ENCODE data around the gene MYO1E. TPM values are rescaled to one million over a fixed set of nuclear protein-coding genes. Genes with fewer than 3 reads are reported as not detected.
A peak's percentile ranks its signal among the peaks of the same experiment; 100 is the strongest.

The MYO1E gene
- total RNA-seq, 2 donors from 2014 or later, result 252 to 329 TPM

DNA sequence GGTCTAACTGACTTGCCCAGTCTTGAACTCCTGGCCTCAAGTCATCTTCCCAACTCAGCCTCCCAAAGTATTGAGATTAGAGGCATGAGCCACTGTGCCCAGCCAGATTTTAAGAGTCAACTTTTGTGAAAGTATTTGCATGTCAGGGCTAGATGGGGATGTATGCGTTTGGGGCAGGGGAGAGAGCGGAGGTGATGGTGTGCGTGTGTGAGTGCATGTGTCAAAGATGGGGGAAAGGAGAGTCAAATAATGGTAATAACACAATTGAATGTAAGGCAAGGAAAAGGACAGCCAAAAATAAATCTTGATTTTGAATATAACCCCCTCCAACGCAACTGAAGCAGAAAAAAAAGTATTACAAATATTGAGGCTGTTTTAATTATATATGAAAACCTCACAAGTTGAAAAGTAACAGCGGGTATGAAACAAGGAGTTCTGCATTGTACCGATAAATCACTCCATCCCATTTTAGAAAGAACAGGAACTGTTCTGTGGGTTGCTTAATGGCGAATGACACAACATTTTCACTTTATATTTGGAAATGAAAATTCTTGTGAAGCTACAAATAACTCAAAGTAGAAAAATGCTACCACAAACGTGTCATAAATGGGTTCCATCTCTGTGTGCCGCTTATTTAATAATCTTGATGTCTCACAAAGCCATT, 195.9 kb downstream of the MYO1E start:
- Histone ChIP-seq H3K9ac (ENCODE audit: low read depth in 2 of 2, low read length in 2 of 2) (no peak overlapping the region), H3K9me3 (no peaks in the 10 kb centered on the region), H3K36me3 (peaks cover 4% of the 10 kb centered on the region), H3K4me1 (no peaks in the 10 kb centered on the region), H3K27me3 (no peaks in the 10 kb centered on the region), H3K4me3 (no peak overlapping the region), H3K27ac (no peak overlapping the region)
- DNase-seq, result no peak
- intact Hi-C loops (cut with DNase I), result no loop called here
- TF ChIP-seq, protein P1, sequence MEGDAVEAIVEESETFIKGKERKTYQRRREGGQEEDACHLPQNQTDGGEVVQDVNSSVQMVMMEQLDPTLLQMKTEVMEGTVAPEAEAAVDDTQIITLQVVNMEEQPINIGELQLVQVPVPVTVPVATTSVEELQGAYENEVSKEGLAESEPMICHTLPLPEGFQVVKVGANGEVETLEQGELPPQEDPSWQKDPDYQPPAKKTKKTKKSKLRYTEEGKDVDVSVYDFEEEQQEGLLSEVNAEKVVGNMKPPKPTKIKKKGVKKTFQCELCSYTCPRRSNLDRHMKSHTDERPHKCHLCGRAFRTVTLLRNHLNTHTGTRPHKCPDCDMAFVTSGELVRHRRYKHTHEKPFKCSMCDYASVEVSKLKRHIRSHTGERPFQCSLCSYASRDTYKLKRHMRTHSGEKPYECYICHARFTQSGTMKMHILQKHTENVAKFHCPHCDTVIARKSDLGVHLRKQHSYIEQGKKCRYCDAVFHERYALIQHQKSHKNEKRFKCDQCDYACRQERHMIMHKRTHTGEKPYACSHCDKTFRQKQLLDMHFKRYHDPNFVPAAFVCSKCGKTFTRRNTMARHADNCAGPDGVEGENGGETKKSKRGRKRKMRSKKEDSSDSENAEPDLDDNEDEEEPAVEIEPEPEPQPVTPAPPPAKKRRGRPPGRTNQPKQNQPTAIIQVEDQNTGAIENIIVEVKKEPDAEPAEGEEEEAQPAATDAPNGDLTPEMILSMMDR (IDR thresholded peaks at IDR 0.05), result no peak

DNA sequence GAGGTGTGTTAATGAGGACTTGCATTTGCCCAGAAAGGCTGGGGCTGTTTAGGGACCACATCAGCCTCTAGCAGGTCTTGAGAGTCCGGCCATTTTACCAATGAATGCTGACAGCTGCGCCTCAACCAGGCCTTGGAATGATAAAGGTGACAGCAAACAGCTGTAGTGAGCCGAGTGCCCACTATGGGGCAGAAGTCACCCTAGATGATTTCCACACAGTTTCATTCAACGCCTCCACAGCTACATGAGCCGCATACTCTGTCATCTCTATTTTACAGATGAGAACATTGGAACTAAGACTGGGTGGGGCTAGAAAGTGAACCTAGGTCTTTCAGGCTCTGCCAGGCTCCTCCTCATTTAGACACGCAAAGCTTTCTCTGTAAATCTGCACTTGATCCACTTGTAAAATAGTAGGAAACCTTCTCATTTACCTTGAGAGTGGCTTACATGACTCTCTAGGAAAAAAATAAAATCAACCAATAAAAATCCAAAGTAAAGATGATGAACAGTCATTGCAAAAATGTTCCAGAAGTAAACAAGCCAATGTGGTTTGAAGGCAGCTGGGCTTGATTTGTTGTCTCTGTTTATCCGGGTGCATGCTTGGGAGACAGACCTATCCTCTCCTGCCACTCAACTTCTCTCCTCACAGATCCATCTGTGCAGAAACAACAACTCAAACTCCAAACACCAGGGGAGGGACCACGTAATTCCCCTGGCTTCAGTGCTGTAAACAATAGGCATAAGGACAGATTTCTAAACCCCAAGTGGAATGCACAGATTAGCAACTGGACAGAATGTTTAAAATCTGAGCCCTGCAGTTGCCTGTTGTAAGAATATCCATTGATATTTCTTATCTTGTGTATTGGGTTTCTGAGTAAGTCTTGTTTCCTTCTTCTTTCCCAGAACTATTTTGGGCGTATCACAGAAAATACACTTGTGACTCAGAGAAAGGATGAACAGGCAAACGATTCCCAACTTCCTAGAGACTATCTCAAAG, 197.5 kb downstream of the MYO1E start:
- no peaks in the 10 kb centered on the region for H3K4me1 ChIP-seq
- peaks cover 6% of the 10 kb centered on the region for H3K36me3 ChIP-seq
- H3K4me3 ChIP-seq, result no peak overlapping the region
- H3K9me3 ChIP-seq, result no peaks in the 10 kb centered on the region
- TF ChIP-seq, protein P1 (IDR thresholded peaks at IDR 0.05), result peak; percentile 65
- H3K27ac ChIP-seq, result peak overlapping the region; percentile 77
- no peak overlapping the region for H3K9ac ChIP-seq (ENCODE audit: low read depth in 2 of 2, low read length in 2 of 2)
- H3K27me3 ChIP-seq, result no peaks in the 10 kb centered on the region
- DNase-seq, result peak; percentile 69
- intact Hi-C loops (cut with DNase I), result loop anchor here (5.0 kb wide), 1 partner anchor 317 kb away; no protein-coding TSS in a partner anchor

DNA sequence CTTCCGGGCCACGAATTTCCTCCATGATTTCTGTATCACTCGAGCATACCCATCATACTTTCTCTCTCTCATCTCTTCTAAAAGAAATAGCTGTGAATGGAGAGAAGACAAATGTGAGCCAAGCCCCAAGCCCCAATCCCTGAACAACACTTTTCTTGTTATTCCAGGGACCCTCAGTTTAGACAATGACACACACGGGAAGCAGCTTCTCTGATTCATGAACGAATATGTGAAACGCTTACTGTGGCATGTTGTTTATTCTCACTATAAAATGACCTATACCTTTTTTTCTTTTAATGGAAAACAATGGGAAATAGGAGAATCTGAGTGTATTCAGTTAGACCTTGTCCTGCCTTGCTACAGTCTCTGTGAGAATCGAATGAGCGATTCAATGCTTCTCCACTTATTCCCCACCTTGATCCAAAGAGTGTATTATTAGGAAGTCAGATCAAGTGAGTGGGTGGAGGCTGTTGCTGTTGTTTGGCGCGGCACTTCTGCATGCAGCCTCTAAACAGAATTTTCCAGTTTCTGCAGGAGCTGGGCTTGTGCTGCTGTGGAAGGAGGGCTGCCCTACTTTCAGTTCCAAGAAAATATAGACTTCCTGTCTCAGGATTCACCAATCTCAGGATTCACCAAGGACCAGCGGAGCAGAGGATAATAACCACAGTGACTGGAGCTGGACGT, 198.4 kb downstream of the MYO1E start:
- Histone ChIP-seq H3K9me3 (no peaks in the 10 kb centered on the region), H3K4me1 (no peaks in the 10 kb centered on the region), H3K36me3 (peaks cover 6% of the 10 kb centered on the region), H3K9ac (ENCODE audit: low read depth in 2 of 2, low read length in 2 of 2) (no peak overlapping the region), H3K4me3 (no peak overlapping the region), H3K27ac (peak overlapping the region; percentile 77), H3K27me3 (no peaks in the 10 kb centered on the region)
- intact Hi-C loops (cut with DNase I), result loop anchor here (5.0 kb wide), 1 partner anchor 318 kb away; no protein-coding TSS in a partner anchor
- DNase-seq, result no peak
- TF ChIP-seq, protein P1 (IDR thresholded peaks at IDR 0.05), result no peak

DNA sequence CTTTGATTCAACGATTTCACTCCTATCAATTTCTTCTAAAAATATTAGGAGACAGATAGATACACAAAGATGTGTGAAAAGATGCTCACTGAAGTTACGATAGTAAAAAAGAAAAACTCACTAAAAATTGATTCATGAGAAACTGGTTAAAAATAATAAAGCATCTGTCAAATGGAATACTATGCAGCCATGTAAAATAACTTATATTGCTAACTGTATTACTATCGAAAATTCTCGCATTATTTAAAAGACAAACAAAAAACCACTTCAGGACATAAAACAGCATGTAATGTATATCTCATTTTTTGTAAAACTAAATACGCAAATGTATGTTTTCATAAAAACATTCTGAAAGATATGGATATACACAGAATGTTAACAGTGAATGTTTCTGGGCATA, 199.5 kb downstream of the MYO1E start:
- intact Hi-C loops (cut with DNase I), result loop anchor here (5.0 kb wide), 1 partner anchor 319 kb away; no protein-coding TSS in a partner anchor
- H3K4me1 ChIP-seq, result no peaks in the 10 kb centered on the region

More for the DNA sequence above, 199.5 kb downstream of the MYO1E start:
- peaks cover 6% of the 10 kb centered on the region for H3K36me3 ChIP-seq
- H3K27me3 ChIP-seq, result no peaks in the 10 kb centered on the region
- H3K9ac ChIP-seq (ENCODE audit: low read depth in 2 of 2, low read length in 2 of 2), result no peak overlapping the region
- no peak overlapping the region for H3K27ac ChIP-seq
- H3K4me3 ChIP-seq, result no peak overlapping the region
- DNase-seq, result no peak
- TF ChIP-seq, protein P1 (IDR thresholded peaks at IDR 0.05), result no peak
- no peaks in the 10 kb centered on the region for H3K9me3 ChIP-seq
